Measurements from ENCODE around the gene KNSTRN. TPM values are rescaled to one million over a fixed set of nuclear protein-coding genes. Genes with fewer than 3 reads are reported as not detected.

Gene KNSTRN
- total RNA-seq, 4 donors from 2014 or later, result 216 to 342 (median 251) TPM

DNA sequence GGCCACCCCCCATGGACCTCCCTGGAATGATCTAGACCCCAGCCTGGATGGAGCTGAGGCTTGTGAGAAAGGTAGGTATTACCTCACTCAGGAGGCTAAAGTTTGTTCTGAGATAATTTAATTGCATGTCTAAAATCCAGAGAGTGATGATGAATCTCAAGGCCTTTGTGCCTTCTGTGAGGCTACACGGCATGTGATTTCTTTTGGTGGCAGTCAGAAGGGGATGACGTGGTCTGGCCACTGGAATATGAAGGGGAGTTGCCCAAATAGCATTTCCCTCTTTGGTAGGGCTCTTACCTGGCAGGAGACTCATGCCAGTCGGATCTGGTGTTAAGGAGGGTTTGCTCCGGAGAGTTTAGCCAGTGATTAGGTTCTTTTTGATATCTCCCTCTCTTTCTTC is 60.7 kb downstream of the KNSTRN start:
- intact Hi-C loops (cut with DNase I), result loop anchor here (5.0 to 10.0 kb wide), 2 partner anchors 62 to 124 kb away; partner anchors contain the start of genes CCDC32 and RPUSD2
- 76% methylated on average over 4 of the region's 4 CpGs for WGBS, 2 donors
- H3K27ac ChIP-seq, result no peak overlapping the region

DNA sequence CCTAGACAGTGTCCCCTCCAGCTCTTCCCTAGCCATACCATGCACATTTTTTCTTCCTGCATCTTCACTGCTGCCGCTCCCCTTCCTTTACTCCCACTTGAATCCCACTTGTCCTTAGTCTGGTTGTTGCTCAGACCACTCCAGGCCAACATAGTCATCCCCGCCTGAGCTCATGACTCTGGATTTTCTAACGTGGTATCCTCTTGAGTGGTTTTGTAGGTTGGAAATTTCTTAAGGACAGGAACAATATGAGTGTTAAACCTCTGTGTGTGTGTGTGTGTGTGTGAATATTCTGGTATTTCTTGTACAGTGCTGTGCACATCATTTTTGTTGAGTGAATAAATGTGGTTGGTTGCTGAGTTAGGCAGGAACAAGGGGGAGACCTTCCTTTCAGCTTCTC is 61.3 kb downstream of the KNSTRN start:
- Histone ChIP-seq H3K4me3 (replicated peaks in 1 of 3) (no peak overlapping the region), H3K27ac (no peak overlapping the region), H3K27me3 (no peaks in the 10 kb centered on the region), H3K4me1 (peaks cover 32 to 42% of the 10 kb centered on the region in 2 donors), H3K36me3 (no peaks in the 10 kb centered on the region), H3K9me3 (no peaks in the 10 kb centered on the region)
- DNase-seq, result peak in 1 of 2 donors; percentile 26
- WGBS, 2 donors, result 60 to 61% methylated on average over 3 of the region's 3 CpGs
- intact Hi-C loops (cut with DNase I), result loop anchor here (5.0 to 10.0 kb wide), 2 partner anchors 61 to 123 kb away; partner anchors contain the start of genes CCDC32 and RPUSD2
- no peak for TF ChIP-seq POLR2A (IDR thresholded peaks at IDR 0.05)
- TF ChIP-seq, protein P1, sequence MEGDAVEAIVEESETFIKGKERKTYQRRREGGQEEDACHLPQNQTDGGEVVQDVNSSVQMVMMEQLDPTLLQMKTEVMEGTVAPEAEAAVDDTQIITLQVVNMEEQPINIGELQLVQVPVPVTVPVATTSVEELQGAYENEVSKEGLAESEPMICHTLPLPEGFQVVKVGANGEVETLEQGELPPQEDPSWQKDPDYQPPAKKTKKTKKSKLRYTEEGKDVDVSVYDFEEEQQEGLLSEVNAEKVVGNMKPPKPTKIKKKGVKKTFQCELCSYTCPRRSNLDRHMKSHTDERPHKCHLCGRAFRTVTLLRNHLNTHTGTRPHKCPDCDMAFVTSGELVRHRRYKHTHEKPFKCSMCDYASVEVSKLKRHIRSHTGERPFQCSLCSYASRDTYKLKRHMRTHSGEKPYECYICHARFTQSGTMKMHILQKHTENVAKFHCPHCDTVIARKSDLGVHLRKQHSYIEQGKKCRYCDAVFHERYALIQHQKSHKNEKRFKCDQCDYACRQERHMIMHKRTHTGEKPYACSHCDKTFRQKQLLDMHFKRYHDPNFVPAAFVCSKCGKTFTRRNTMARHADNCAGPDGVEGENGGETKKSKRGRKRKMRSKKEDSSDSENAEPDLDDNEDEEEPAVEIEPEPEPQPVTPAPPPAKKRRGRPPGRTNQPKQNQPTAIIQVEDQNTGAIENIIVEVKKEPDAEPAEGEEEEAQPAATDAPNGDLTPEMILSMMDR (IDR thresholded peaks at IDR 0.05), result no peak

More for the DNA sequence above, 60.7 kb downstream of the KNSTRN start:
- no peak for TF ChIP-seq POLR2A (IDR thresholded peaks at IDR 0.05)
- TF ChIP-seq, protein P1 (IDR thresholded peaks at IDR 0.05), result no peak
- H3K4me3 ChIP-seq (replicated peaks in 1 of 3), result no peak overlapping the region
- H3K27me3 ChIP-seq, result no peaks in the 10 kb centered on the region
- H3K4me1 ChIP-seq, result peaks cover 32 to 42% of the 10 kb centered on the region in 2 donors
- no peaks in the 10 kb centered on the region for H3K9me3 ChIP-seq
- no peak for DNase-seq
- no peaks in the 10 kb centered on the region for H3K36me3 ChIP-seq

Other genes starting within 250 kb of the KNSTRN start
- gene BUB1B, start 221.7 kb upstream of the KNSTRN start, total RNA-seq, result 1 to 10 TPM in 2 of 4 donors, under 1 TPM in 2; 0.20 to 3.7 (median 1.4) TPM
- 10 to 100 TPM; 33.9 to 63.4 (median 43.9) TPM for gene PAK6, start 143.7 kb upstream of the KNSTRN start, total RNA-seq
- gene ANKRD63, start 99.7 kb upstream of the KNSTRN start, total RNA-seq, result 1 to 10 TPM in 1 of 4 donors, not detected in 3; 2.1 TPM
- 1 to 10 TPM; 1.7 to 7.2 (median 4.1) TPM for gene PLCB2, start 74.8 kb upstream of the KNSTRN start, total RNA-seq
- 10 to 100 TPM; 47.5 to 86.9 (median 63.8) TPM for gene INAFM2, start 59.0 kb upstream of the KNSTRN start, total RNA-seq
- 100 to 1,000 TPM in 2 of 4 donors, 10 to 100 TPM in 2; 54.2 to 126 (median 97.5) TPM for gene CCDC9B, start 41.8 kb upstream of the KNSTRN start, total RNA-seq
- not detected for gene PHGR1, start 31.7 kb upstream of the KNSTRN start, total RNA-seq
- gene DISP2, start 24.5 kb upstream of the KNSTRN start, total RNA-seq, result 1 to 10 TPM in 3 of 4 donors, under 1 TPM in 1; 0.81 to 5.9 (median 3.6) TPM
- 100 to 1,000 TPM; 393 to 723 (median 539) TPM for gene IVD, start 23.1 kb downstream of the KNSTRN start, total RNA-seq
- 10 to 100 TPM; 20.0 to 50.4 (median 35.1) TPM for gene BAHD1, start 58.2 kb downstream of the KNSTRN start, total RNA-seq
- gene CHST14, start 88.3 kb downstream of the KNSTRN start, total RNA-seq, result 10 to 100 TPM; 15.7 to 22.6 (median 20.1) TPM
- 10 to 100 TPM; 36.8 to 49.0 (median 43.7) TPM for gene CCDC32, start 182.3 kb downstream of the KNSTRN start, total RNA-seq
- gene RPUSD2, start 186.6 kb downstream of the KNSTRN start, total RNA-seq, result 10 to 100 TPM in 1 of 4 donors, 1 to 10 TPM in 3; 5.8 to 10.1 (median 7.1) TPM
- 1 to 10 TPM in 2 of 4 donors, under 1 TPM in 2; 0.78 to 3.8 (median 0.93) TPM for gene KNL1, start 211.5 kb downstream of the KNSTRN start, total RNA-seq

Measured in thyroid gland (tissue), 4 donors.